GM19372 (cell line): ENCODE data around the gene ARL8B.
"Not testable (repeated sequence)": the region's sequence is repeated elsewhere in the genome, so short reads cannot be mapped to it uniquely, and the experiment has no call there.

Experiments used
- ATAC-seq: cut with Tn5 transposase; IDR thresholded peaks from one replicate; pipeline ENCODE4 v1.9.1; 2021; ENCODE audit warnings: mild to moderate bottlenecking, low read depth, moderate library complexity; ENCODE audit not compliant: unreplicated experiment

Gene ARL8B

GRCh38 chr3:5143464-5143863, 21.4 kb downstream of the ARL8B start:
- no peak for ATAC-seq

- ATAC-seq, result no peak
Observed at GRCh38 chr3:5144316-5144994, 22.4 kb downstream of the ARL8B start.

- no peak for ATAC-seq
Observed at GRCh38 chr3:5145120-5145519, 23.0 kb downstream of the ARL8B start.

GRCh38 chr3:5147152-5147551, 25.1 kb downstream of the ARL8B start:
- not testable (repeated sequence) for ATAC-seq

GRCh38 chr3:5149306-5149880, 27.3 kb downstream of the ARL8B start:
- ATAC-seq, result no peak

GRCh38 chr3:5151586-5151985, 29.5 kb downstream of the ARL8B start:
- no peak for ATAC-seq

- ATAC-seq, result no peak
Observed at GRCh38 chr3:5153074-5153473, 31.0 kb downstream of the ARL8B start.

- no peak for ATAC-seq
Observed at GRCh38 chr3:5155241-5155640, 33.1 kb downstream of the ARL8B start.

- no peak for ATAC-seq
Observed at GRCh38 chr3:5160321-5160720, 38.2 kb downstream of the ARL8B start.

GRCh38 chr3:5160940-5161858, 39.1 kb downstream of the ARL8B start:
- ATAC-seq, result no peak

- ATAC-seq, result no peak
Observed at GRCh38 chr3:5162102-5162501, 40.0 kb downstream of the ARL8B start.

- no peak for ATAC-seq
Observed at GRCh38 chr3:5165698-5166097, 43.6 kb downstream of the ARL8B start.

GRCh38 chr3:5166846-5167245, 44.8 kb downstream of the ARL8B start:
- no peak for ATAC-seq

- ATAC-seq, result no peak
Observed at GRCh38 chr3:5168110-5168509, 46.0 kb downstream of the ARL8B start.

GRCh38 chr3:5169807-5170206, 47.7 kb downstream of the ARL8B start:
- no peak for ATAC-seq

GRCh38 chr3:5170975-5171374, 48.9 kb downstream of the ARL8B start:
- ATAC-seq, result no peak

- ATAC-seq, result no peak
Observed at GRCh38 chr3:5172018-5172417, 49.9 kb downstream of the ARL8B start.

GRCh38 chr3:5179036-5179435, 56.9 kb downstream of the ARL8B start:
- not testable (repeated sequence) for ATAC-seq

GRCh38 chr3:5181469-5182141, 59.5 kb downstream of the ARL8B start:
- ATAC-seq, result peak; percentile 77

GRCh38 chr3:5183714-5184113, 61.6 kb downstream of the ARL8B start:
- ATAC-seq, result not testable (repeated sequence)

- ATAC-seq, result no peak
Observed at GRCh38 chr3:5184499-5184898, 62.4 kb downstream of the ARL8B start.
